GM18868 (cell line): ENCODE measurements around the gene MAP2K4.

Experiments
- ATAC-seq: cut with Tn5 transposase; IDR thresholded peaks from one replicate; pipeline ENCODE4 v1.9.1; 2021; ENCODE audit warnings: mild to moderate bottlenecking, moderate library complexity; ENCODE audit not compliant: unreplicated experiment

MAP2K4 gene

DNA sequence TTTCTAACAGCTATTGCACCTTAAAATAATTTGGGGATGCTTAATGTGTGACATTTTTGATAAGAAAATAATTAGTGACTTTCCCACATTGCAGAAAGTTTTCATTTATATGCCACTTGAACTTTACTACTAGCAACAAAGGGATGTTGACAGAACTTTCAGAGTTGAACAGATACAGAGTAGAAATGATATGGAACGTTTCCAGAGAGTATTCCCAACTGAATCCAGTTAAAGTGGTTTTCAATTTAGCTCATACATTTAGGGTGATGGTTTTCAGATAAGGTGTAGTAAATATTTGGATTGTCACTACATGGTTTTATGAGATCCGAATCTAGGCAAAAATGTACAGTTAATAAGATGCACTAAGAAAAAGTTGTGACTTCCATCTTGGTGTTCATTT lies 17.3 kb downstream of the MAP2K4 start:
- ATAC-seq: no peak

- ATAC-seq: no peak
Measured at GRCh38 chr17:12040478-12040877, 19.8 kb downstream of the MAP2K4 start.

- no peak for ATAC-seq
Measured at GRCh38 chr17:12041312-12041711, 20.6 kb downstream of the MAP2K4 start.

DNA sequence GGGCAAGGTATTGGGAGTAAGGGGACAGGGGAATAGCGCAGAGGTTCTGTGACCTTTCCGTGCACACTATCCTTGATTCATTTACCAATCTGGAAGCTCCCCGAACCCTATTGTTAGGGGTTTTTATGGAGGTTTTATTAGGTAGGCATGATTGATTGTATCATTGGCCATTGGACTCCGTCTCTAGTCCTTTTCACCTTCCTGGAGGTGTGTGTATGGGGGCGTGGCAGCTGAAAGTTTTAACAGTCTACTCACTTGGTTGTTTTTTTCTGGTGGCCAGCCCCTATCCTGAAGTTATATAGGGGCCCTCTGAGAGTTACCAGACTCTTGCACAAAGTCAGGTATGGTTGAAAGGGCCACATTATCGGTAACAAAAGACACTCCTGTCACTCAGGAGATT lies 23.0 kb downstream of the MAP2K4 start:
- no peak for ATAC-seq

GRCh38 chr17:12046786-12047185 lies 26.1 kb downstream of the MAP2K4 start:
- ATAC-seq: no peak

- no peak for ATAC-seq
Measured at GRCh38 chr17:12047681-12048376, 27.2 kb downstream of the MAP2K4 start.

GRCh38 chr17:12048843-12049473 lies 28.3 kb downstream of the MAP2K4 start:
- no peak for ATAC-seq

GRCh38 chr17:12050646-12051225 lies 30.1 kb downstream of the MAP2K4 start:
- ATAC-seq: no peak

GRCh38 chr17:12053552-12053951 lies 32.9 kb downstream of the MAP2K4 start:
- ATAC-seq: peak; percentile 23

GRCh38 chr17:12055889-12056288 lies 35.2 kb downstream of the MAP2K4 start:
- no peak for ATAC-seq

- ATAC-seq: no peak
Measured at GRCh38 chr17:12057520-12057919, 36.8 kb downstream of the MAP2K4 start.

GRCh38 chr17:12058535-12058934 lies 37.9 kb downstream of the MAP2K4 start:
- ATAC-seq: no peak

DNA sequence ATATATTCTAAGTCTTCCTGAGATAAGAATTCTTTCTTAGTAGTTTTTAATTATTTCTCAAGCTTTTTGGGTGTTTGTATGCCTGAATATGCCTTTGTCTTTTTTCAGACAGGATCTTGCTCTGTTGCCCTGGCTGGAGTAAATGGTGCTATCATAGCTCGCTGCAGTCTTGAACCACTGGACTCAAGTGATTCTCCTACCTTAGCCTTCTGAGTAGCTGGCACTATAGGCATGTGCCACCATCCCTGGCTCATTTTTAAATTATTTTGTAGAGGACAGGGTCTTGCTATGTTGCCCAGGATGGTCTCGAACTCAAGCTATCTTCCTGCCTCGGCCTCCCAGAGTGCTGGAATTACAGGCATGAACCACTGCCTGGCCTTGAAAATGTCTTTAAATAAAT lies 41.6 kb downstream of the MAP2K4 start:
- ATAC-seq: no peak

- no peak for ATAC-seq
Measured at GRCh38 chr17:12064395-12064794, 43.7 kb downstream of the MAP2K4 start.

DNA sequence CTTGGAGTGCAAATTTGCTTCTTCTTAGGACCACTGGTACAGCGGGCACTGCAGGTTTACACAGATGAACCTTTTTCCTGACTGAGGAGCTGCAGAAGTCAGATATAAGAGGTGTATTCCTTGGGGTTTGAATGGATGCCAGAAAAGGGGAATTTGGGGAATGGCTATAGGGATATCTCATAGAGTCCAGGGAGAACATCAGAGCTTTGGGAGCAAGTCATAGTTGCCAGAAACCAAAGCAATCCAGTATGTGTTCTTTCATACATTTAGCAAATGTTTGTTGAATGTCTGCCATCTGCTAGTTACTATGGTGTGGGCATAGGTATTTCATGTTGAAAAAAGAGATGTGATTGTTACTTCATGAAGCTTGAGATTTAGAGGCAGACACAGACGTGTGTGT lies 46.8 kb downstream of the MAP2K4 start:
- no peak for ATAC-seq

GRCh38 chr17:12068946-12069345 lies 48.3 kb downstream of the MAP2K4 start:
- no peak for ATAC-seq

DNA sequence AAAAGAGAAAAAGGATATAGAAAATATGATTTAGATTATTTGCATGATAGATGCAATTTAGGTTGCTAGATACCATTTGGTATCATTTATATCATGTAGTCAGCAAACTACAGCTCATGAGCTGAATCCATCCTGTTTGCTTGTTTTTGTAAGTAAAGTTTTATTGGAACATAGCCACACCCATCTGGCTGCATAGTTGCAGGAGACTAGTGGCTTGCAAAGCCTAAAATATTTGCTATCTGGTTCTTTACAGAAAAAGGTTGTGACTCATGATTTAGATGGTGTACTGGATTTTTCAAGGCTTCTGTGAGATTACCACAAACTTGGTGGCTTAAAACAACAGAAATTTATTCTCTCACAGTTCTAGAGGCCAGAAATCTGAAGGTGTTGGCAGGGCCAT lies 49.9 kb downstream of the MAP2K4 start:
- no peak for ATAC-seq

DNA sequence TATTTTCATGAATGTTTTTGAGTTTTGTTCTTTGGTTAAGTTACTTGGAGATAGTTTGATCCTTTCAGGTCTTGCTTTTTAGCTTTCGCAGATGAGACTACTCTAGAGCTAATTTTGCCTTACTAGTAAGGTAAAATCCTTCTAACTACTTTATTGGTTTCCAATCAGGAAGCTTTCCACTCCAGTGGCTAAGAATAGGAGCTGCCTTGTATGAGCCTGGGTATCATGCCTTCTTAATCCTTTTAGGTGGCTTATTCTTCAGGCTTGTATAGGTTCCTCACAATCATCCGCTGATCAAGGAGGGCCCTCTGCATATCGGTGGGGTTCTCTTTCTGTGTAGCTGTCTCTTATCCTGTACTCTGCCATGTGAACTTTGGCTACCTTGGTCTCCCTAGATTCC lies 53.7 kb downstream of the MAP2K4 start:
- ATAC-seq: no peak

DNA sequence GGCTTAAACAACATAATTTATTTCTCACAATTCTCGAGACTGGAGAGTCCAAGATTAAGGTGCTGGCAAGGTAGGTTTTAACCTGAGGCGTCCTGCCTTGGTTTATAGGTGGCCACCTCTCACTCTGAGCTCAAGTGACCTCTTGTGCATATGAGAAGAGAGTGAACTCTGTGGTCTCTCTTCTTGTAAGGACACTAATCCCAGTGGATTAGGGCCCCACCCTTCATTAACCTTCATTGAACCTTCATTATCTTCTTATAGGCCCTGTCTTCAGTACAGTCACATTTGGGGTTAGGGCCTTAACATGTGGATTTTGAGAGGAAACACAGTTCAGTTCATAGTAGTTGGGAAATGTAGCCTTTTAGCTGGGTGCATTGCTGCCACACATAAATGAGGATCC lies 57.1 kb downstream of the MAP2K4 start:
- no peak for ATAC-seq

- ATAC-seq: no peak
Measured at GRCh38 chr17:12078791-12079190, 58.1 kb downstream of the MAP2K4 start.

GRCh38 chr17:12081720-12082119 lies 61.0 kb downstream of the MAP2K4 start:
- no peak for ATAC-seq
